Measurements from ENCODE around the gene CACHD1.

GRCh38 chr1:64458915-64459314 is 11.0 kb upstream of the CACHD1 start:
- TF ChIP-seq, protein P1, sequence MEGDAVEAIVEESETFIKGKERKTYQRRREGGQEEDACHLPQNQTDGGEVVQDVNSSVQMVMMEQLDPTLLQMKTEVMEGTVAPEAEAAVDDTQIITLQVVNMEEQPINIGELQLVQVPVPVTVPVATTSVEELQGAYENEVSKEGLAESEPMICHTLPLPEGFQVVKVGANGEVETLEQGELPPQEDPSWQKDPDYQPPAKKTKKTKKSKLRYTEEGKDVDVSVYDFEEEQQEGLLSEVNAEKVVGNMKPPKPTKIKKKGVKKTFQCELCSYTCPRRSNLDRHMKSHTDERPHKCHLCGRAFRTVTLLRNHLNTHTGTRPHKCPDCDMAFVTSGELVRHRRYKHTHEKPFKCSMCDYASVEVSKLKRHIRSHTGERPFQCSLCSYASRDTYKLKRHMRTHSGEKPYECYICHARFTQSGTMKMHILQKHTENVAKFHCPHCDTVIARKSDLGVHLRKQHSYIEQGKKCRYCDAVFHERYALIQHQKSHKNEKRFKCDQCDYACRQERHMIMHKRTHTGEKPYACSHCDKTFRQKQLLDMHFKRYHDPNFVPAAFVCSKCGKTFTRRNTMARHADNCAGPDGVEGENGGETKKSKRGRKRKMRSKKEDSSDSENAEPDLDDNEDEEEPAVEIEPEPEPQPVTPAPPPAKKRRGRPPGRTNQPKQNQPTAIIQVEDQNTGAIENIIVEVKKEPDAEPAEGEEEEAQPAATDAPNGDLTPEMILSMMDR (IDR thresholded peaks at IDR 0.05) = no peak
- TF ChIP-seq POLR2AphosphoS5 (IDR thresholded peaks at IDR 0.05) (no peak), POLR2A (IDR thresholded peaks at IDR 0.05) (no peak)
